Hematopoietic multipotent progenitor cell treated with erythropoietin and hydrocortisone succinate and interleukin-3 and kit ligand, for 17 days (in vitro differentiated cells): ENCODE data around the gene RIPK1.
"Not testable (repeated sequence)": the region's sequence is repeated elsewhere in the genome, so short reads cannot be mapped to it uniquely, and the experiment has no call there.

Experiments used
- DNase-seq: peaks from one replicate; pipeline ENCODE4 v3.0.0-alpha.2; 2015; ENCODE audit warnings: low spot score

Gene RIPK1

DNA sequence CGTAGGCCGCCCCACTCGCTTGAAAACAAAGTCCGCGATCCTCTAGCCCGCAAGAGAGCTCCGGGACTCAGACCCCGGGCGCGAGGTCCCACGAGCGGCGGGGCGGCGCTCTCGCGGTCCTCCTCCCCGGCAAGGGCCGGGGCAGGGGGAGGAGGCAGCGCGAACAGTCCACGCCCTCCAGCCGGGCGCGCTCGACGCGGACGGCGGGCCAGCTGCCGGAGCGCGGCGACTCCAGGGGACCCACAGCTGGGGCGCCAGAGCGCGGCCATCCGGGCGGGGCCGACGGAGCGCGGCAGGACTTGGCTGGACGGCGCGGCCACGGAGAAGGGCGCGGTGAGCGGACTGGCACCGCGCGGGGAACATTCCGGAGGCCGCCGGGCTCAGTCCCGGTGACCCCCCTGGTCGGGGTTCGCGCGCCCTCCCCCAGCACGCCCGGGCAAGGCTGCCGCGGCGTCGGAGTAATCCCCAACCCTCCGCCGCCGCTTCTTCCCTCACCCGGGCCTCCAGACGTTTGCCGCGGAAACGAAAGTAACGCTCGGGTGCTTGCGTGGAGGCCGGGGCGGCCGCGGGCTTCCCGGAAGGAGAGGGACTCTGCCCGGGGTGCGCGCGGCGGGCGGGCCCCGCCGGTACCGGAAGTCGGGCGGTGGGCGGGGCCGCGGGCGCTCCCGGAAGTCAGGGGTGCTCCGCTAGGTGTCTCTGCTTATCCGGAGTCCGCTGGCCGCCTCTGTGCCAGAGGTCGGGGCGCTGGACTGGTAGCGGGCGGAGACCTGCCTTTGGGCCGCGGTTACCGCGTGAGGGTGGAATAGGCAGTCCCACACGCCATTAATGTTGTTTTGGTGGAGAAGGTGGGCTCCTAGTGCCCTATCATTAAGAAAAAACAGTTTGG is at the start of gene RIPK1:
TSS of gene RIPK1 (plus strand) at position 166 of the 886 bp plus-strand sequence. CDS start 8,330 bp downstream, outside the sequence.
- DNase-seq = peak; percentile 93

DNA sequence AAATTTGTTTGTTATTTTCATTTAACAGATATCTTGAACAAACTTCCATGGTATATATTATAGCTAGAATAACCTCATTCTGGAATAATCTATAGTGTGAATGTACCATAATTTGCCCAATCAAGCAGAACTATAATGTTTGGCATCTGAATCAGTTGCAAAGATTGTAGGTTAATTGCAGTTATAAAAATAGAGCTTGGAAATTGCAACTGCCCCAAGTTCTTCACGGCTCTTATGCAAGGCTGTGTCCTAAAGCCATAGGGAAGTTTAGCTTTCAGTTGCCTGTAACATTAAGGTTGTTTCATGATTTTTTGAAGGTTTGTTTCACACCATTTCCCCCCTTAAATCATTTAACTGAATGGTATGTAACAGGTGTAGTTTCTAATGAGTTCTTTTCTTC is 49.2 kb upstream of the RIPK1 start:
- DNase-seq = no peak

DNA sequence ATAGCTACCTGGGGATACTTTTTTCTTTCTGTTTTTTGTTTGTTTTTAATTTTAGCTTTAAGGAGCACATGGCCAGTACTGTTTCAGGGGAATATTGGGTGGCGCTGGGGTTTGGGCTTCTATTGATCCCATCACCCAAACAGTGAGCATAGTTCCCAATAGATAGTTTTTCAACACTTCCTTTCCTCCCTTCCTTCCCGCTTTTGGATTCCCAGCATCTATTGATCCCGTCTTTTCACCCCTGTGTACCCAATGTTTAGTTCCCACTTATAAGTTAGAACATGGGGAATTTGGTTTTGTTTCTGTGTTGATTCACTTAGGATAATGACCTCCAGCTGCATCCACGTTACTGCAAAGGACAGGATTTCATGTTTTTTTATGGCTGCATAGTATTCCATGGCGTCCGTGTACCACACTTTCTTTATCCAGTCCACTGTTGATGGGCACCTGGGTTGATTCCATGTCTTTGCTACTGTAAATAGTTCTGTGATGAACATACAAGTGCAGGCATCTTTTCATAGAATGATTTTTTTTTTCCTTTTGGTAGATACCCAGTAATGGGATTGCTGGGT is 48.5 kb upstream of the RIPK1 start:
- DNase-seq = no peak

DNA sequence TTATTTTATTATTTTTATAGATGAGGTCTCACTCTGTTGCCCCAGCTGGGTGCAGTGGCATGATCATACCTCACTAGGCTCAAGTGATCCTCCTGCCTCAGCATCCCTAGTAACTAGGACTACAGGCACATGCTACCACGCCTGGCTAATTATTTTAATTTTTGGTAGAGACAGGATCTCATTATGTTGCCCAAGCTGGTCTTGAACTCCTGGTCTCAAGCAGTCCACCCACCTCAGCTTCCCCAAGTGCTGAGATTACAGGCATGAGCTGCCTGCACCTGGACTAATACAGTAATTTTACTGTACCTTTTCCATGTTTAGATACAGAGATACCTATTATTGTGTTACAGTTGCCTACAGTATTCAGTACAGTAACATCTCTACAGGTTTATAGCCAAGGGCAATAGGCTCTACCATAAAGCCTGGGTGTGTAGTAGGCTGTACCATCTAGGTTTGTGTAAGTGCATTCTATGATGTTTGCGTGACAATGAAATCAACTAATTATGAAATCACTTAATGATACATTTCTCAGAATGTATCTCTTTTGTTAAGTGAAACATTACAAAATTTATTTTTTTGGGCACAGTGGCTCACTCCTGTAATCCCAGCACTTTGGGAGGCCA is 47.2 kb upstream of the RIPK1 start:
- DNase-seq = not testable (repeated sequence)

DNA sequence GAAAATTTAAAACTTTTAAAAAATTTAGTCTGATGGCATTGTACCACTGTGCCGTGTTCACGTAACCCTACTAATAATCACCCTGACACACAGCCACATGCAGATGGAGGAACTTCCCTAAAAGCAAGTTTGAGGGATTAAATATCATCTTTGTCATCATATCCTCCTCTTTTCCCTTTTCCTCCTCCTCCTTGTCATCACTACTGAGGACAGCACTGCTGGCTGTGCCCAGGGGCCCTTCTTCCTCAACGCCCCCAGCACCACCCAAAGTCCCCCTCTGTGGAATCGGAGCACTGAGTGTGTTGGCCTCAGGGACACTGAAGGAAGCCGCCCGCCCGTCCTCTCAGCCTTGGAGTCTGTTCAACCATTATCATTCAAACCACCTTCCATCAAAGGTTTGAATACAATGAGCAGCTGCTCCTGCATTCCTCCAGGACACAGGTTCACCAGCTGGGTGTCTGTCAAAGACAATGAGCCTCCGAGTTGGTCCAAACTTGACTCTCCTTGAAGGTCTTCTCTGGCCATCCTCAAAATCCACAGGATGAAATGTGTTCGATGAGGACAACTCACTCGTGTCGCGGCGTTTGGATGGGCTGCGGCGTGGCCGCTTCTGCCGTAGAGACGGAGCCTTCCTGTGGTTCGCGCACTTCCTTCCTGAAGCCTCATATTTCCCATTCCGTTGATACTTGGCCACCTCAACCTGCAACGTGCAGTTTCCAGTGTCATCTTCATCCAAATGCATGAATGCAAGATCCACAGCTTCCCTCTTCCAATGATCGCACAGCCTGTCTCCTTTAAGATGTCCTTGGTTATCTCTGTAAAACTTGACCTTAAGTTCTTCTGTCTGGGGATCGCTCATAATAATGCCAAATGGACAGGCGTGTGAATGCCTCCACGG is 45.3 kb upstream of the RIPK1 start:
- DNase-seq = no peak

DNA sequence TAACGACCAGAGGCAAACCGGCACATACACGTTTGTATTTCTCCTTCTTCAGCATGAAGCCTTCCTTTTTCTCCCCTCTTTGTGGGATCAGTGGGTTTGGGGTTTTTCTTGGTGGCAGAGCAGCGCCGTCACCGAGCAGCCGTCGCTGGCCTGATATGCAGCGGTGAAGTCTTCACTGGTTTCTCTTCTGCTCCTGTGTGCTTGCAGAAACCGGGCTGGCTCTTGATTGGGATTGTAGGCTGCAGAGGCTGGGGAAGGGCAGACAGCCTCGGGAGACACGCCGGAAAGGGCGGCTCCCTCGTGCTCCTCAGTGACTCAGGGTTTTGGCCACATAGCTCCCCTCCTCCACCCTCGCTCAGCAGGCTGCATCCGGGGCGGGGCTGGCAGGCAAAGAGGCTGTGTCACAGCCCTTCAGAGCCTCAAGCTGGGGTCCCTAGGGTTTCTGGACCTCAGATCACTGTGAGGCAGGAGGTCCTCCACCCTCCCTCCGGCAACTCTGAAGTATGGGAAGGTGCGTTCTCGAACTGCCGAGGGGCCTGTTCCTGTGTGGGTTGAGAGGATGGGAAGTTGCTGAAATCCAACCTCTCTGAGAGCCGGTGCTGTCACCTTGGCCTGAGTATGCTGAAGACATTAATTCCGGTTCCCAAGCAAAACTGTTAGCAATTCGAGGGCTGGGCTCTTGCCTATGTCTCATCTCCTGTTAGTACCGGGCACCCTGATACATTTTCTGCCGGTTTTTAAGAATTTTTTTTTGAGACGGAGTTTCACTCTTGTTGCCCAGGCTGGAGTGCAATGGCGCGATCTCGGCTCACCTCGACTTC is 44.4 kb upstream of the RIPK1 start:
- peak; percentile 94 for DNase-seq

DNA sequence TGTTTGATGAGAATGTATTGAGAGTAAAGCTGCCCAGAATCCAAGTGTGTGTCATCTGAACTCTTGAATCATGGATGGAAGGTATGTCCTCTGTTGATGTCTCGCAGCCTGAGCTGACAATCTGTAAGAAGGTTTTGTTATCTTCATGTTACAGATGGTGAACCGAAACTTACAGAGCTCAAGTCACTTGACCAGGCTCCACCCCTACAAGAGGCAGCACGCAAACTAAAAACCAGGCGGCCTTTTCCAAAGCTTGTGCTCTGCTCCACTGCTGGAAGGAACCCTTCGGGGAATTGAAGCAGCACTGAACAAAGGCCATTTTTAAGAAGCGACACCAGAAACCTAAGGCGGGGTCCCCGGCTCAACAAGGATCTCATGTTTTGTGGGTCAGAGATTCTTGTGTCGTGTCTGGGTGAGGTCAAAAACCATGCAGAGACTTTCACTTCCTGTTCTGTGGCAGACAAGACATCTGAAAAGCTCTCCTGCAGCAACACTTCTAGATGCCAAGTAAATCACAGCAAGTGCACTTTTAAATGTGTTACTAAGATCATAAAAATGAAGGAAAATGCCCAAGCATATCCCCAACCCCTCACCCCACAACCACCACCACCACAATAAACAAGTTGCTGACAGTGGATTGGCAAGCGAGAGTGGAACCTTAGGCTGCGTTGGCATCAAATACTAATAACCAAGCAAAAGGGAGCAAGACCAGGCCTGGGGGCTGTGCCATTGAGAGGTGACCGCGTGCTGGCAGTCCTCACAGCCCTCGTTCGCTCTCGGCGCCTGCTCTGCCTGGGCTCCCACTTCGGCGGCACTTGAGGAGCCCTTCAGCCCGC is 41.3 kb upstream of the RIPK1 start:
- DNase-seq = peak; percentile 29

DNA sequence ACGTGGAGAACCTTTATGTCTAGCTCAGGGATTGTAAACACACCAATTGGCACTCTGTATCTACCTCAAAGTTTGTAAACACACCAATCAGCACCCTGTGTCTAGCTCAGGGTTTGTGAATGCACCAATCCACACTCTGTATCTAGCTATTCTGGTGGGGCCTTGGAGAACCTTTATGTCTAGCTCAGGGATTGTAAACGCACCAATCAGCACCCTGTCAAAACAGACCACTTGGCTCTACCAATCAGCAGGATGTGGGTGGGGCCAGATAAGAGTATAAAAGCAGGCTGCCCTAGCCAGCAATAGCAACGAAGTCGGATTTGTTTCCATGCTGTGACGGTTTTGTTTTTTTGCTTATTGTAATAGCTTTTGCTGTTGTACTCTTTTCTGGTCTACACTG is 40.1 kb upstream of the RIPK1 start:
- DNase-seq = not testable (repeated sequence)

DNA sequence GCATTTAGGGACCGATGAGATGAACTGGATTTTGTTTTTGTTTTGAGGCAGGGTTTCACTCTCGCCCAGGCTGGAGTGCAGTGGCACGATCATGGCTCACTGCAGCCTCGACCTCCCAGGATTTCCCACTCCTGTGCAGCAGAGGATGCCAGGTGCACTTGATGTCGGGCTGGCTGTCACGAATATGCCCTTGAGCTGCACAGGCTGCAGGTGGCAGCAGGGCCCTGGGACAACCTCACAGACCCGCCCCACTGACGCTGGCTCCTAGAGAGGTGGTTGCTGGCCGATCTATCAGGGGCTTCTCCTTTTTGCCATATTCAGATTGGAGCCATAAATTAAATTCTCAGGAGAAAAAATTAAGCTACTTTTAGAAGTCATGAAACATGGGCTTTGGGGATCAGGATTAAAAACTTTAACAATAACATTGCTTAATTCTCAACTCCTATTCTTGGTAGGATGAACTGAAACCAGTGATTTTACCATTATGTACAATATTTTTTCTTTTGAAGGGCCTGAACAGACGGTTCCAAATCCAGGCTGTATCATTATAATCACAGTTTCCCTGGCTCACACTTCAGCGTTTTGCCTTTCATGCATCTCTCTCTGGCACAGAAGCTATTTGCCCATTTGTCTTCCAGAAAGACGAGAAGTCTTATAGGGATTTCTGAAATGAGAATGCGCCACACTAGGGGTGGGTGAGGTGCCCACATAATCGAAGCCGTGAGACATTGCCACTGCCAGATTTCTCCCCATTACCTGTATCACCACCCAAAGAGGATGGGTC is 36.2 kb upstream of the RIPK1 start:
- DNase-seq = no peak

DNA sequence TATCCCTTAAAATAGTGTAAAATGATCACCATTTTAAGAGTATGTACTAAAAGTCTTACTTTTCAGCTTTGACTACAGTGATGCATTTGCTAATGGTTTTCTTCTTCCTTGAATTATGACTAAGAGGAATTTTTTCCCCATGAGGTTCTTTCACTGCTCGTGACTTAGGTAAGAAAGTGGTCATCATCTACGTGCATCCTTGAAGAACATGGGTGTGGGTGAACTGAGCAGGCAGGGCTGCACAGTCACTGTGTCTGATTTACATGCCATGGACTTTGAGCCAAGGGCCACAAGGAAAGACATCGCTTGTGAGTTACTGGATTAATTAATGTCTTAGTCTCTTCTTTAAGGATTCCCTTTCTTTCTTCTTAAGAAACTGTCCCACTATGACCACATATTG is 35.3 kb upstream of the RIPK1 start:
- DNase-seq = no peak

DNA sequence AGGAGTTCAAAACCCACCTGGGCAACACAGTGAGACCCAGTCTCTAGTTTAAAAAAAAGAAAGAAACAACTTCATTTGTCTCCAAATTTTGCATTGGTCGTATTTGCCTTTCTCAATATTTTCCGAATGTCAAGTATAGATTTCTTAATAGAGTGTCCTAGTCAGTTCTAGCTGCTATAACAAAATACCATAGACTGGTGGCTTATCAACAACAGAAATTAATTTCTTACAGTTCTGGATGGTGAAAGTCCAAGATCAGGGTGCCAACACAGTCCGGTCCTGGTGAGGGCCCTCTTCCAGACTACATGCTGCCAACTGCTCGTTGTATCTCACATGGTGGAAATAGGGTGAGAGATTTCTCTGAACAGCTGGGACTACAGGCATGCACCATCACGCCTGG is 34.6 kb upstream of the RIPK1 start:
- DNase-seq = no peak

DNA sequence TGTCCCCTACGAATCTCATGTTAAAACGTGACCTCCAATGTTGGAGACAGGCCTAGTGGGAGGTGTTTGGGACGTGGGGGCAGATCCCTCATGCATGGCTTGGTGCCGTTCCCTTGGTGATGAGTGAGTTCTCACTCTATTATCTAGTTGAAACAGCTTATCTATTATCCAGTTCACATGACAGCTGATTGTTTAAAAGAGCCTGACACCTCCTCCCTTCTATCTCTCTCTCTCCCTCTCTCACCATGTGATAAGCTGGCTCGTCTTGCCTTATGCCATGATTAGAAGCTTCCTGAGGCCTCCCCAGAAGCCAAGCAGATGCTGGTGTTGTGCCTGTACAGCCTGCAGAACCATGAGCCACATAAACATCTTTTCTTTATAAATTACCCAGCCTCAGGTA is 32.9 kb upstream of the RIPK1 start:
- no peak for DNase-seq

DNA sequence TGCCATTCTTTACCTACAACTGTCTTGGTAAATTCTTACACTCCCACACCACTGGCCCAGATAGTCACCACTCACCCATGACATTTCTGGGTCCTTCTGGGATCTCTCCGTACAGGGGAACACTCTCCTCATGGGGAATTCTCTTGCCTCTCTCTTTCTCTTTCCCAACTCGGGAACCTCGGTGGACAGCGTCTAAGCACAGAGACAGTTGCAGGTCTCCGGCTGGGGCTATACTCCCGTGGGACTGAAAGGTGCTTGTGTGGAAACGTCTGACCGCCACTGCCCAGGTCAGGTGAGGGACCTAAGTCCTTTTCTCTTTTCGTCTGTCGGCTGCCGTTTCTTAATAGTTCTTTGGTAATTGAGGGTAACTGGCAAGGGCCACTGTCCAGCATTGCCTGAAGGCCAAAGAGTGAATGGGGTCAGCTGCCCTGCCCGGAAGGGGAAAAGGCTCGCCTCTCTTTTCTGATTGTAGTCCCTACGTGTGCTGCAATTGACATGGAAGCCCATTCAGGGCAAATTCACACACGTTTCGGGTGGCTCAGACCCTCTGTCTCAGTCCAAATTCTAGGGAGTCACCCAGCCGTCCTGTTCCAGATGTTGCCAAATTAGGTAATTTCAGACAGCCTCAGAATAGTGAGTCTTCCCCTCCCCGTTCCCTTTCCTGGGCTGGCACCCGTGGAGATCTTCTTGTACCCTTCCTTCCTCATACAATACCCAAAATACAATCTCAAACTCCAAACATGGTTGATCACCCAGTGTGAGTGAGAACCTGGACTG is 31.2 kb upstream of the RIPK1 start:
- no peak for DNase-seq

DNA sequence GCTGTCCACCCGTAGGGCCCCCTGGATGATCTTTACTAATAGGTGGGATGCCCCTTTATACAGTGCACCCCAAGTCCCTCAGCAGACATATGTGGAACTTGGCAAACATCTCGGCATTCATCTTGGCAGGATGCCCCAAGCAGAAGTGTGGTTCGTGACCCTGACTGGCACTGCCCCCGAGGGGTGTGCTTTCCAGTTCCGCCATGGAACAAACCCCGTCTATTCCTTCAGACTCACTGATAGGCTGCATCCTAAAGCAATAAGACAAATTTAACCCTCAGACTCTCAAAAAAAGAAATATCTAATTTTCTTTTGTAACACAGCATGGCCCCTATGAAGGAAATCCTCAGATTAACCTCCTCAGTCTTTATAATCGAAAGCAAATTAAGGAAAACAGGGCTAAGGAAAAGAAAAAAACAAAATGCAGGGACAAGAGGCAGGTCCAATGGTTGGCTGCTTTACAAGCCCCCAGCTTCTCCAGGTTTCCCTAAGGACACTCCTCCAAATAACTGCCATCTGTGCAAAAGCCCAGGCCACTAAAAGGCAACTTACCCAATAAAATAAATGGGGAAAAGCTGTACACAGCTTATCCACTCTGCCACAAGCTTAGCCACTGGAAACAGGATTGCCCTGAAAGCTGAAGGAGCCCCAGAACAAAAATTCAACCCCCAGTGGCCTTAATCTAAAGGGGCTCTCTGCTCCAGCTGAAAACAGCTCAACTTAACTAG is 30.5 kb upstream of the RIPK1 start:
- DNase-seq = no peak

DNA sequence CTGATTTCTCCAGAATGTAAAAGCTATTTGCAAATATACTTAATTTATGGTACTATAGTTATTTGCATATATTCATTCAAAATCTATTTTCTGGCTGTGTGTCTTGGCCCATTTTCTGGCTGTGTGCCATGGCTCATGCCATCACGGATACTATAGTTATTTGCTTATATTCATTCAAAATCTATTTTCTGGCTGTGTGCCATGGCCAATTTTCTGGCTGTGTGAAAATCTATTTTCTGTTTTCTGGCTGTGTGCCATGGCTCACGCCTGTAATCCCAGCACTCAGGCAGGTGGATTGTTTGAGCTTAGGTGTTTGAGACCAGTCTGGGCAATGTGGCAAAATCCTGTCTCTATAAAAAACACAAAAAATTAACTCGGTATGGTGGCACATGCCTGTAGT is 28.9 kb upstream of the RIPK1 start:
- DNase-seq = no peak

DNA sequence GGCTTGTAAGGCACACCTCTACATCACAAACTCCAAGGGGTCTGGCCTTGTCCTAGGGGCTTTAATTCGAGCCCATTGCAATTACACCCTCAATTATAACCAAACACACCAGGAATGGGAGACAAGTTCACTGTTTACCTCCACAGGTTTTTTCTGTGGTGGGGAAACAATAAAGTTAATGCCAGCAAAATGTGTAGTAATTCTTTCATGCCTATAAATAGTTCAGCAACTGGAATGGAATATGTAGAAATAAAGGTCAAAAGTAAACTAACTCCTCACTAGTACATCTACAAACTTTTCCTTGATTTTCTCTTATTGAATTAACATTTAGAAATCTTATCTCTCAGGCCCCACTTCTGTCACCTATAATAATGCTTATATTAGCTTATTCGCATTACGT is 27.1 kb upstream of the RIPK1 start:
- DNase-seq = no peak

DNA sequence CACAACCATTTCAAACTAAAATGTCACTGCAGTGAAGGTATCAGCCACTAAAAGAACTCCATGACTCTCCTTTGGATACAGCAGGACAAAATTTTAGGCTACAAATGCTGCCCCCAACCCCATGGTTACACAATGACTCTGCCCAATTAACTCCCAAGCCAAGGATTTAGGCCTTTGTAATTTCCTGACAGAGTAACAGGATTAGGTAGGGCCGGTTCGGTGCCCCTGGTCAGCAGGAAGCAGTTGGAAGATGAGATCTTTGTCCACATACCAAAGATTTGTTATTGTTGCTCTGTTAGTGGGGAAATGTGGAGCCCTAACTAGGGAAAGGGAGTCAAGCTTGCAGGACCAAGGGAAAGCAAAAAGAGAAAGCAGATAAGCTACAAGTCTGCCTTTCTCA is 26.7 kb upstream of the RIPK1 start:
- DNase-seq = no peak

DNA sequence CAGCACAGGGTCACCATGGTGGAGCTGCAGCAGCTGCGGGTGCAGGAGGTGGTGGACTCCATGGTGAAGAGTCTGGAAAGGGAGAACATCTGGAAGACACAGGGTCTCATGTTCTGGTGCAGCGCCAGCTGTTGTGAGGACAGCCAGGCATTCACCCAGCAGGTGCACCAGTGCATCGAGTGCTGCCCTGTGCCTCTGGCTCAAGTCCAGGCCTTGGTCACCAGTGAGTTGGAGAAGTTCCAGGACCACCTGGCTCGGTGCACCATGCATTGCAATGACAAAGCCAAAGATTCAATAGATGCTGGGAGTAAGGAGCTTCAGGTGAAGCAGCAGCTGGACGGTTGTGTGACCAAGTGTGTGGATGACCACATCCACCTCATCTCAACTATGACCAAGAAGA is 22.9 kb upstream of the RIPK1 start:
- no peak for DNase-seq
